ENCODE results near the gene MED13L.

Gene MED13L

GRCh38 chr12:116174006-116174405 lies 103.5 kb downstream of the MED13L start:
- DNase-seq, result no peak
- Mint-ChIP-seq H3K36me3 (ENCODE audit: low read depth) (no peaks in the 10 kb centered on the region), H3K4me3 (no peak overlapping the region), H3K27ac (no peak overlapping the region), H3K9me3 (no peaks in the 10 kb centered on the region), H3K27me3 (ENCODE audit: low read depth, poor library complexity) (no peaks in the 10 kb centered on the region), H3K4me1 (peaks cover 34% of the 10 kb centered on the region)
- no peak for TF ChIP-seq CTCF (IDR thresholded peaks at IDR 0.05)

GRCh38 chr12:116172224-116172849 lies 105.2 kb downstream of the MED13L start:
- no peak overlapping the region for H3K4me3 Mint-ChIP-seq
- H3K27me3 Mint-ChIP-seq (ENCODE audit: low read depth, poor library complexity), result no peaks in the 10 kb centered on the region
- H3K27ac Mint-ChIP-seq, result no peak overlapping the region
- H3K4me1 Mint-ChIP-seq, result peaks cover 34% of the 10 kb centered on the region
- no peaks in the 10 kb centered on the region for H3K36me3 Mint-ChIP-seq (ENCODE audit: low read depth)
- no peak for TF ChIP-seq CTCF (IDR thresholded peaks at IDR 0.05)
- no peak for DNase-seq
- no peaks in the 10 kb centered on the region for H3K9me3 Mint-ChIP-seq

GRCh38 chr12:116171549-116171948 lies 105.9 kb downstream of the MED13L start:
- Mint-ChIP-seq H3K4me1 (peaks cover 34% of the 10 kb centered on the region), H3K9me3 (no peaks in the 10 kb centered on the region), H3K27ac (peak overlapping the region; percentile 9), H3K27me3 (ENCODE audit: low read depth, poor library complexity) (no peaks in the 10 kb centered on the region), H3K36me3 (ENCODE audit: low read depth) (no peaks in the 10 kb centered on the region), H3K4me3 (no peak overlapping the region)
- TF ChIP-seq CTCF (IDR thresholded peaks at IDR 0.05), result no peak
- DNase-seq, result no peak

GRCh38 chr12:116169071-116169470 lies 108.4 kb downstream of the MED13L start:
- Mint-ChIP-seq H3K27me3 (ENCODE audit: low read depth, poor library complexity) (no peaks in the 10 kb centered on the region), H3K36me3 (ENCODE audit: low read depth) (no peaks in the 10 kb centered on the region), H3K27ac (no peak overlapping the region), H3K4me3 (no peak overlapping the region), H3K4me1 (peaks cover 41% of the 10 kb centered on the region), H3K9me3 (no peaks in the 10 kb centered on the region)
- TF ChIP-seq CTCF (IDR thresholded peaks at IDR 0.05), result no peak
- DNase-seq, result no peak

- Mint-ChIP-seq H3K27ac (no peak overlapping the region), H3K36me3 (ENCODE audit: low read depth) (no peaks in the 10 kb centered on the region), H3K4me1 (peaks cover 34% of the 10 kb centered on the region), H3K4me3 (no peak overlapping the region), H3K9me3 (no peaks in the 10 kb centered on the region), H3K27me3 (ENCODE audit: low read depth, poor library complexity) (no peaks in the 10 kb centered on the region)
- TF ChIP-seq CTCF (IDR thresholded peaks at IDR 0.05), result no peak
- no peak for DNase-seq
Observed at GRCh38 chr12:116166306-116166705, 111.2 kb downstream of the MED13L start.

GRCh38 chr12:116165036-116165425 lies 112.5 kb downstream of the MED13L start:
- H3K36me3 Mint-ChIP-seq (ENCODE audit: low read depth), result no peaks in the 10 kb centered on the region
- peaks cover 3% of the 10 kb centered on the region for H3K27me3 Mint-ChIP-seq (ENCODE audit: low read depth, poor library complexity)
- H3K9me3 Mint-ChIP-seq, result no peaks in the 10 kb centered on the region
- H3K27ac Mint-ChIP-seq, result peak overlapping the region; percentile 84
- TF ChIP-seq CTCF (IDR thresholded peaks at IDR 0.05), result no peak
- H3K4me1 Mint-ChIP-seq, result peaks cover 39% of the 10 kb centered on the region
- no peak overlapping the region for H3K4me3 Mint-ChIP-seq
- DNase-seq, result no peak

All from nephron progenitor cell (in vitro differentiated cells).